B cell (primary cell): ENCODE data around the gene DOHH. TPM values are rescaled to one million over a fixed set of nuclear protein-coding genes. Genes with fewer than 3 reads are reported as not detected.

ENCODE experiments used
- ATAC-seq: fragments of 200-7000 bp; cut with Tn5 transposase; one replicate; pipeline ENCODE4 v1.10.0; 2021; ENCODE audit warnings: low read depth, mild to moderate bottlenecking, moderate number of reproducible peaks, moderate library complexity
- CTCF ChIA-PET: fragments of 350-600 bp; sonication (Branson Sonifier 250); formaldehyde crosslinking; loops from one replicate; lab custom pipeline; 2021; ENCODE audit warnings: antibody characterized with exemption, inconsistent platforms; lab: Charles Lee
- POLR2A ChIA-PET: fragments of 350-600 bp; sonication (Branson Sonifier 250); formaldehyde crosslinking; loops from one replicate; lab custom pipeline; 2021; ENCODE audit warnings: antibody characterized with exemption; lab: Charles Lee
- DNase-seq: peaks from one replicate; pipeline ENCODE4 v3.0.0; 2013
- H2AFZ ChIP-seq: 2 replicates; pipeline ENCODE4 v1.6.1; 2012; ENCODE audit warnings: mild to moderate bottlenecking, low read depth, low read length; ENCODE audit not compliant: insufficient read depth, poor library complexity, severe bottlenecking
- H3K27ac ChIP-seq, 2 donors: 1 replicate in 1 of 2; 2 replicates in 1 of 2; pipeline ENCODE4 v1.5.1; 2012 to 2013; ENCODE audit warnings: low read length in 2 of 2, mild to moderate bottlenecking in 2 of 2, moderate library complexity in 1 of 2
- H3K27me3 ChIP-seq, 4 experiments: fragments of 200-600 bp in 1 of 4; sonication (generic) in 1 of 4; replicated peaks in 1 of 4; 1 replicate in 2 of 4; 2 replicates in 2 of 4; pipeline versions ENCODE4 v1.6.1 to v1.7.0; 2013 to 2016; ENCODE audit warnings: low read length in 3 of 4, mild to moderate bottlenecking in 2 of 4, mixed read lengths in 1 of 4, moderate library complexity in 1 of 4; ENCODE audit not compliant: insufficient read depth in 4 of 4, control insufficient read depth in 3 of 4; ENCODE audit errors: control extremely low read depth in 1 of 4
- H3K36me3 ChIP-seq, 2 experiments: replicated peaks in 1 of 2; 1 replicate in 1 of 2; 2 replicates in 1 of 2; pipeline versions ENCODE4 v1.6.1 to v1.7.1; 2013; ENCODE audit warnings: low read length in 1 of 2; ENCODE audit not compliant: insufficient read depth in 2 of 2, control insufficient read depth in 1 of 2; ENCODE audit errors: control extremely low read depth in 1 of 2, extremely low read depth in 1 of 2
- H3K4me1 ChIP-seq, 2 donors: fragments of 200-600 bp in 1 of 2; sonication (generic) in 1 of 2; 1 replicate in 1 of 2; 2 replicates in 1 of 2; pipeline versions ENCODE4 v1.5.1 to v1.6.1; 2013 to 2017; ENCODE audit warnings: low read length in 2 of 2; ENCODE audit not compliant: control insufficient read depth in 2 of 2, insufficient read depth in 2 of 2
- H3K4me2 ChIP-seq: replicated peaks from 2 replicates; pipeline ENCODE3; 2012; ENCODE audit warnings: mild to moderate bottlenecking, low read depth, low read length; ENCODE audit not compliant: poor library complexity, severe bottlenecking
- H3K4me3 ChIP-seq, 5 experiments: fragments of 200-600 bp in 1 of 5; sonication (generic) in 1 of 5; 1 replicate in 3 of 5; 2 replicates in 2 of 5; pipeline versions ENCODE4 v1.5.1 to v1.7.0; 2011 to 2016; ENCODE audit warnings: low read length in 4 of 5, mild to moderate bottlenecking in 4 of 5, low read depth in 2 of 5, control low read depth in 1 of 5, moderate library complexity in 1 of 5; ENCODE audit not compliant: insufficient read depth in 1 of 5; ENCODE audit errors: control extremely low read depth in 1 of 5, extremely low read depth in 1 of 5
- H3K79me2 ChIP-seq: fragments of 200-600 bp; sonication (generic); one replicate; pipeline ENCODE4 v1.6.0; 2016; ENCODE audit warnings: low read length; ENCODE audit not compliant: control insufficient read depth, insufficient read depth
- H3K9ac ChIP-seq: fragments of 200-600 bp; sonication (generic); 2 replicates; pipeline ENCODE4 v1.6.1; 2017; ENCODE audit warnings: mild to moderate bottlenecking, low read length, moderate library complexity
- H3K9me3 ChIP-seq, 3 donors: one replicate each; pipeline versions ENCODE4 v1.6.1 to v1.7.1; 2013; ENCODE audit warnings: low read length in 2 of 3; ENCODE audit not compliant: control insufficient read depth in 2 of 3, insufficient read depth in 1 of 3; ENCODE audit errors: control extremely low read depth in 1 of 3
- H4K20me1 ChIP-seq: 2 replicates; pipeline ENCODE4 v1.6.0; 2012; ENCODE audit warnings: mild to moderate bottlenecking, low read length; ENCODE audit not compliant: insufficient read depth, control insufficient read depth, poor library complexity, severe bottlenecking
- H3K27ac Mint-ChIP-seq: one replicate; pipeline ENCODE4 v1.8.0; 2021; ENCODE audit warnings: mixed read lengths
- H3K27me3 Mint-ChIP-seq: one replicate; pipeline ENCODE4 v1.8.0; 2021; ENCODE audit warnings: mixed read lengths
- H3K4me1 Mint-ChIP-seq: one replicate; pipeline ENCODE4 v1.8.0; 2021; ENCODE audit warnings: mixed read lengths
- H3K4me3 Mint-ChIP-seq: one replicate; pipeline ENCODE4 v1.8.0; 2021; ENCODE audit warnings: mixed read lengths
- H3K9me3 Mint-ChIP-seq: one replicate; pipeline ENCODE4 v1.8.0; 2022; ENCODE audit warnings: mixed read lengths; ENCODE audit not compliant: insufficient read depth
- EZH2 ChIP-seq: IDR thresholded peaks from 2 replicates; pipeline ENCODE4 v1.6.1; 2012; ENCODE audit warnings: borderline replicate concordance, low read depth, mild to moderate bottlenecking, moderate library complexity, low read length; ENCODE audit not compliant: insufficient read depth, poor library complexity, severe bottlenecking
- WGBS: methylation state at CpG from one replicate; pipeline ENCODE4 v1.1.5; 2013; ENCODE audit warnings: missing lambda C conversion rate; ENCODE audit not compliant: insufficient coverage; 5-methylcytosine and 5-hydroxymethylcytosine counted together
- intact Hi-C: fragments of 100-400 bp; cut with micrococcal nuclease; formaldehyde crosslinking; loops from one replicate; pipeline ENCODE4 v1.10.0; 2022
- polyA plus RNA-seq: library from polyadenylated mRNA; depleted of rRNA; stranded (reverse); fragments of >200 nt; gene quantifications from 2 replicates; pipeline ENCODE4 v1.2.3, GENCODE V29; 2012
- total RNA-seq, 2 donors: library from RNA; stranded (reverse); fragments of 120-200 nt in 1 of 2; gene quantifications; 1 replicate in 1 of 2; 2 replicates in 1 of 2; pipeline versions ENCODE4 v1.2.3 to v1.2.4, GENCODE V29; 2013 to 2022
- TF ChIP-seq, protein P1 (sequence below): fragments of 200-600 bp; IDR thresholded peaks from one replicate; pipeline ENCODE4 v1.8.0; 2022; ENCODE audit warnings: antibody characterized with exemption, mild to moderate bottlenecking

Gene DOHH
- total and polyA plus RNA-seq, 2 donors (not counting 1 experiment from before 2014, with no cell fraction given) = 6.6 to 8.6 TPM

DNA sequence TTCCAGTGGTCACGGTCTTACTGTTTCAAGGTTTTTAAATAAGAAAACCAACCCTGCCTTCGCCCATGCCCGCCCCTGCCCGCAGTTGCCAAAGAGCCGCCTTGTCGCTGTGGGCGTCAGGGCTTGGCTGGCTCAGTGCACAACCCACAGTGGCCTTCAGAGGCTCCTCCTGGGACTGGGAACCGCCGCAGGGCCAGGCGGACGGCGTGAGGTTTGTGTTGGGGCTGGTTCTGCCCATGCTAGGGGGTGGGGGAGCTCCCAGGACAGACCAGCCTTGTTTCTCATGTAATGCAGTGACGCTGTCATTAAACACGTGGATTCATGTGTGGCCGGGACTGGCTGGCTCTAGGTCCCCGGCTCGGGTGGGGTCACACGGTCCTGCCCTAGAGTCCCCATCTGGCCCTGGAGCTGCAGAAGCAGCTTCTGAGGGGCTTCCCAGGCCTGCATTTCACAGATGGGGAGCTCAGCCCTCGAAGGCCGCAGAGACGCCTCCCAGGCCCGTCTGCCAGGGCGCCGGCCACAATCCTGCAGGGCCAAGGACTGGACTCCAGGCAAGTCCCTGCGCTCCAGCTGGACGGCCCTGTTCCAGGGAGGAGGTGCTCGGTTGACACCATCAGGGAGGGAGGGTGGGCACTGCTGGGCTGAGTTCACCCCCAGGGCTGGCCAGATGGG is 36.1 kb upstream of the DOHH start:
- Histone ChIP-seq H3K4me3 (no peak overlapping the region), H3K4me1 (no peaks in the 10 kb centered on the region), H3K9me3 (peaks cover 0 to 8% (median 0%) of the 10 kb centered on the region in 3 donors), H3K27ac (no peak overlapping the region), H3K4me2 (no peak overlapping the region), H3K36me3 (peaks cover 0 to 36% of the 10 kb centered on the region in 2 experiments), H2AFZ (no peak overlapping the region), H4K20me1 (peaks cover 15% of the 10 kb centered on the region), H3K27me3 (no peaks in the 10 kb centered on the region), H3K9ac (no peak overlapping the region), H3K79me2 (no peaks in the 10 kb centered on the region)
- no peak for DNase-seq
- no peaks in the 10 kb centered on the region for H3K9me3 Mint-ChIP-seq
- CTCF ChIA-PET = no interaction called here
- H3K27ac Mint-ChIP-seq = no peak overlapping the region
- intact Hi-C loops = no loop called here
- TF ChIP-seq EZH2 = no peak
- TF ChIP-seq, protein P1, sequence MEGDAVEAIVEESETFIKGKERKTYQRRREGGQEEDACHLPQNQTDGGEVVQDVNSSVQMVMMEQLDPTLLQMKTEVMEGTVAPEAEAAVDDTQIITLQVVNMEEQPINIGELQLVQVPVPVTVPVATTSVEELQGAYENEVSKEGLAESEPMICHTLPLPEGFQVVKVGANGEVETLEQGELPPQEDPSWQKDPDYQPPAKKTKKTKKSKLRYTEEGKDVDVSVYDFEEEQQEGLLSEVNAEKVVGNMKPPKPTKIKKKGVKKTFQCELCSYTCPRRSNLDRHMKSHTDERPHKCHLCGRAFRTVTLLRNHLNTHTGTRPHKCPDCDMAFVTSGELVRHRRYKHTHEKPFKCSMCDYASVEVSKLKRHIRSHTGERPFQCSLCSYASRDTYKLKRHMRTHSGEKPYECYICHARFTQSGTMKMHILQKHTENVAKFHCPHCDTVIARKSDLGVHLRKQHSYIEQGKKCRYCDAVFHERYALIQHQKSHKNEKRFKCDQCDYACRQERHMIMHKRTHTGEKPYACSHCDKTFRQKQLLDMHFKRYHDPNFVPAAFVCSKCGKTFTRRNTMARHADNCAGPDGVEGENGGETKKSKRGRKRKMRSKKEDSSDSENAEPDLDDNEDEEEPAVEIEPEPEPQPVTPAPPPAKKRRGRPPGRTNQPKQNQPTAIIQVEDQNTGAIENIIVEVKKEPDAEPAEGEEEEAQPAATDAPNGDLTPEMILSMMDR = no peak
- no peak for ATAC-seq
- WGBS = 95% methylated on average over 24 of the region's 27 CpGs
- H3K4me1 Mint-ChIP-seq = no peaks in the 10 kb centered on the region
- no peaks in the 10 kb centered on the region for H3K27me3 Mint-ChIP-seq
- H3K4me3 Mint-ChIP-seq = no peak overlapping the region
- POLR2A ChIA-PET = no interaction called here

DNA sequence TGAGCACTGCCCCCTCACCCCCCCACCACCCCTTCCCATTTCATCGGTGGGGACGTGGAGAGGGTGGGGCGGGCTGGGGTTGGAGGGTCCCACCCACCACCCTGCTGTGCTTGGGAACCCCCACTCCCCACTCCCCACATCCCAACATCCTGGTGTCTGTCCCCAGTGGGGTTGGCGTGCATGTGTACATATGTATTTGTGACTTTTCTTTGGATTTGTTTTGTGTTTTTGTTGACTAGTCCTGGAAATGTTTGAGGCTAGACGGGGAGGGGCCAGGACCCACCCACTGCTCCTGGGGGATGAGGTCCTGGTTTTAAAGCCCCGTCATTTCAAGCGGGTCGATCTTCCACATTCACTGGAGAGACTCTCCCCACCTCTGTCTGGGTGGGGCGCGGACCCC is 35.5 kb upstream of the DOHH start:
- no peaks in the 10 kb centered on the region for H3K4me1 ChIP-seq
- no peaks in the 10 kb centered on the region for H3K4me1 Mint-ChIP-seq
- peaks cover 0 to 8% (median 0%) of the 10 kb centered on the region in 3 donors for H3K9me3 ChIP-seq
- no peak overlapping the region for H3K27ac ChIP-seq
- ChIA-PET CTCF (no interaction called here), POLR2A (interaction anchor here (0.6 to 0.7 kb wide), 2 partner anchors 26 to 677 kb away, joined by 3 to 7 read pairs; no protein-coding TSS in a partner anchor)
- H3K36me3 ChIP-seq = peaks cover 0 to 42% of the 10 kb centered on the region in 2 experiments
- no peak overlapping the region for H3K27ac Mint-ChIP-seq
- intact Hi-C loops = no loop called here
- ATAC-seq (no peak), DNase-seq (no peak)
- H3K9me3 Mint-ChIP-seq = no peaks in the 10 kb centered on the region
- H4K20me1 ChIP-seq = peaks cover 15% of the 10 kb centered on the region
- no peak overlapping the region for H3K4me3 ChIP-seq
- no peaks in the 10 kb centered on the region for H3K27me3 ChIP-seq
- no peak overlapping the region for H2AFZ ChIP-seq
- H3K4me3 Mint-ChIP-seq = no peak overlapping the region
- no peak overlapping the region for H3K9ac ChIP-seq
- H3K27me3 Mint-ChIP-seq = no peaks in the 10 kb centered on the region
- no peak for TF ChIP-seq EZH2
- TF ChIP-seq, protein P1 = no peak
- no peaks in the 10 kb centered on the region for H3K79me2 ChIP-seq
- no peak overlapping the region for H3K4me2 ChIP-seq
- 95% methylated on average over 3 of the region's 10 CpGs for WGBS
